Heart left ventricle (tissue), 16 donors: ENCODE data around the gene SSR4. TPM values are rescaled to one million over a fixed set of nuclear protein-coding genes. Genes with fewer than 3 reads are reported as not detected.

ENCODE experiments used
- ATAC-seq, 4 donors: fragments of 200-7000 bp; cut with Tn5 transposase; one replicate each; pipeline ENCODE4 v1.9.1; 2020 to 2022; ENCODE audit warnings: moderate library complexity in 4 of 4, mild to moderate bottlenecking in 3 of 4, moderate number of reproducible peaks in 1 of 4
- DNase-seq, 5 donors: peaks; one replicate each; pipeline ENCODE4 v3.0.0-alpha.2; 2020
- H3K27ac ChIP-seq, 12 donors: fragments of 200-600 bp; sonication (generic) in 4 of 12; one replicate each; pipeline versions ENCODE4 v1.5.0 to v1.8.0; 2016 to 2022; ENCODE audit warnings: mild to moderate bottlenecking in 2 of 12
- H3K27me3 ChIP-seq, 9 donors: fragments of 200-600 bp; sonication (generic) in 2 of 9; one replicate each; pipeline versions ENCODE4 v1.5.1 to v1.8.0; 2016 to 2022; ENCODE audit warnings: mild to moderate bottlenecking in 3 of 9
- H3K36me3 ChIP-seq, 9 donors: fragments of 200-600 bp; sonication (generic) in 2 of 9; one replicate each; pipeline versions ENCODE4 v1.5.0 to v1.8.0; 2018 to 2022; ENCODE audit warnings: mild to moderate bottlenecking in 2 of 9
- H3K4me1 ChIP-seq, 12 donors: fragments of 200-600 bp; sonication (generic) in 4 of 12; one replicate each; pipeline versions ENCODE4 v1.5.0 to v1.8.0; 2016 to 2022; ENCODE audit warnings: mild to moderate bottlenecking in 3 of 12
- H3K4me3 ChIP-seq, 12 donors: fragments of 200-600 bp; sonication (generic) in 4 of 12; one replicate each; pipeline versions ENCODE4 v1.5.0 to v1.8.0; 2017 to 2022; ENCODE audit warnings: mild to moderate bottlenecking in 9 of 12, moderate library complexity in 4 of 12
- H3K9me3 ChIP-seq, 12 donors: fragments of 200-600 bp; sonication (generic) in 4 of 12; one replicate each; pipeline versions ENCODE4 v1.5.0 to v1.8.0; 2016 to 2022; ENCODE audit warnings: mild to moderate bottlenecking in 1 of 12
- CTCF ChIP-seq, 12 donors: fragments of 200-600 bp; sonication (generic) in 4 of 12; IDR thresholded peaks; one replicate each; pipeline versions ENCODE4 v1.5.0 to v1.8.0; 2018 to 2022; ENCODE audit warnings: antibody characterized with exemption in 12 of 12, mild to moderate bottlenecking in 5 of 12
- POLR2A ChIP-seq, 2 donors: fragments of 450-650 bp; IDR thresholded peaks; one replicate each; pipeline ENCODE4 v1.6.1; 2017; ENCODE audit warnings: antibody characterized with exemption in 2 of 2, mild to moderate bottlenecking in 2 of 2, moderate library complexity in 2 of 2
- WGBS, 4 donors: extraction: QIAGEN DNeasy Blood & Tissue Kit in 2 of 4; methylation state at CpG; one replicate each; pipeline versions ENCODE4 v1.1.5 to v1.1.7; 2013 to 2018; 5-methylcytosine and 5-hydroxymethylcytosine counted together
- intact Hi-C, 10 donors: fragments of 100-400 bp; cut with DNase I; formaldehyde crosslinking; loops; one replicate each; pipeline versions ENCODE4 v1.11.1 to v1.14.2; 2022
- polyA plus RNA-seq, 2 donors: library from polyadenylated mRNA; stranded (reverse); fragments of 200-250 nt; gene quantifications; one replicate each; pipeline ENCODE4 v1.2.3, GENCODE V29; 2013
- total RNA-seq, 9 donors: library from RNA; depleted of rRNA in 2 of 9; stranded (reverse); fragments of >200 nt in 2 of 9; fragmentation: NEBNext Ultra II Directional in 3 of 9; extraction: Animal tissue kit (Norgen Biotek cat#: 25700) in 3 of 9; gene quantifications; one replicate each; pipeline versions ENCODE4 v1.1.0 to v1.2.4, GENCODE V29; 2016 to 2023
- donor health status: ischemic (EF 13 %, LVEDD 7.1; RV severe dilation, severe dysfunction).
- donor health status: healthy with polysubstance abuse.
- donor health status: DM: no; HTN: yes; CAD: no.
- donor health status: DM: no; HTN: no; CAD: no.
- donor health status: ischemic (EF 25% LVEDD 6.9; RV normal size, moderate dysfunction).
- donor health status: ischemic (EF 25% LVEDD 5.7; RV mildly dilated, moderate dysfunction).
- donor health status: healthy.
- donor health status: DM: yes; HTN: yes; CAD: no.
- donor health status: ischemic (EF 35%, LVEDD 5.7; RV mildly dilated, moderate dysfunction).
- donor health status: nonischemic (EF 11% LVEDD 7.7; RV severe dilation, severe dysfunction).
- donor health status: DM: yes; HTN: yes; CAD: no.
- donor health status: PGD.
- donor health status: ischemic (EF 29% LVEDD 5.4; RV normal size, mild dysfunction).
- donor health status: nonischemic (EF 23%, LVEDD 6.1; RV moderate dilation, normal function).

Gene SSR4
- total and polyA plus RNA-seq, 11 donors, result 119 to 307 (median 160) TPM

DNA sequence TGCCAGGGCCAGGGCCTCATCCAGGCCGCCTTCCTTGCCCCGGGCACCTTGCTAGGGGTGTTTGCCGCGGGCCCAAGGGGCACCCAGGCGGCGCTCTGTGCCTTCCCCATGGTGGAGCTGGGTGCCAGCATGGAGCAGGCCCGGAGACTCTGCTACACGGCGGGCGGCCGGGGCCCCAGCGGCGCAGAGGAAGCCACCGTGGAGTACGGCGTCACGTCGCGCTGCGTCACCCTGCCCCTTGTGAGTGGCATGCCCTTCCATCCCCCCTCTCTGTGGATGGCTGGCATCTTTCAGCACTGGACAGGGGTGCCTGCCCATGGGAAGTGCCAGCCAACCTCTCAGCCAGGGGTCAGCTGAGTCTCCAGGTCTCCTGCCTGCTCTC, 26.8 kb upstream of the SSR4 start:
- no peak overlapping the region for H3K4me3 ChIP-seq
- no peaks in the 10 kb centered on the region for H3K9me3 ChIP-seq
- no peaks in the 10 kb centered on the region for H3K27me3 ChIP-seq
- no peak overlapping the region for H3K27ac ChIP-seq
- no peak for ATAC-seq
- H3K36me3 ChIP-seq, result no peaks in the 10 kb centered on the region
- WGBS, 4 donors, result 80 to 96% (median 93%) methylated on average over 2 to 20 of the region's 20 CpGs
- H3K4me1 ChIP-seq, result peaks cover 0 to 26% (median 5%) of the 10 kb centered on the region in 12 donors
- TF ChIP-seq POLR2A (IDR thresholded peaks at IDR 0.05), result no peak
- TF ChIP-seq CTCF (IDR thresholded peaks at IDR 0.05), result no peak
- intact Hi-C loops, result no loop called here
- peak in 1 of 5 donors; percentile 21 for DNase-seq

DNA sequence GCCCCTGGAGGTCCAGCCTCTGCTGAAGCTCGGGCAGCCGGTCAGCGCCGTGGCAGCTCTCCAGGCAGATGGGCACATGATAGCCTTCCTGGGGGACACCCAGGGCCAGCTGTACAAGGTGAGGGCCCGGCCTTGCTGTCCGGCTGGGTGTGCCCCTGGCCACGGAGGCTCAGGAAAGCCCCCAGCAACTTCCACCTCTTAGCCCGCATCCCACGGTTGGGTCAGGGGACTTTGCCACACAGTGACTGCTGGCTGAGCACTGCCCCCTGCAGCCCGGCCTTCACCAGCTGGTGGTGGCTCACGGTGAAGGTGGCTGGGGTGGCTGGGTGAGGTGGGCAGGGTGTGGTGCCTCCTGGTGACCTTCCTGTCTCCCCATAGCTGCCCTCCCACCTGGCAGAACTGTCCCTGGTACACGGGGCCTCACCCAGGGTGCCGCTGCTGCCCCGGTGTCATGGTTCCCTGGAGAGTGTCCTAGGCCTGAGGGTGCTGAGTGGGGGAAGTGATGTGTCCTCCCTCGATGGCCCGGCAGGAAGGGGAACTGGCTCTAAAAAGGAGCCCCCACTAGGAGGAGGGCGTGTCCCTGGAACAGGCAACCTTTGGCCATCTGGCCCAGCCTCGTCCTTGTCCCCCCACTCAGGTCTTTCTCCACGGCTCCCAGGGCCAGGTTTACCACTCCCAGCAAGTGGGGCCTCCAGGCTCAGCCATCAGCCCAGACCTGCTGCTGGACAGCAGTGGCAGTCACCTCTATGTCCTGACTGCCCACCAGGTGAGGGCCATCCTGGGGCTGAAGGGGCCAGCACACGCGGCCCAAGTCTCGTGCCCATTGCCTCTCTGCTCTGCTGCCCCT, 25.9 kb upstream of the SSR4 start:
- Histone ChIP-seq H3K36me3 (no peaks in the 10 kb centered on the region), H3K27me3 (no peaks in the 10 kb centered on the region), H3K9me3 (no peaks in the 10 kb centered on the region), H3K4me1 (peaks cover 0 to 26% (median 5%) of the 10 kb centered on the region in 12 donors), H3K4me3 (no peak overlapping the region), H3K27ac (no peak overlapping the region)
- intact Hi-C loops, result no loop called here
- 74 to 91% (median 78%) methylated on average over 8 to 22 of the region's 22 CpGs for WGBS, 4 donors
- peak in 2 of 5 donors; percentile 17 to 22 for DNase-seq
- TF ChIP-seq CTCF (IDR thresholded peaks at IDR 0.05), result no peak
- no peak for TF ChIP-seq POLR2A (IDR thresholded peaks at IDR 0.05)
- ATAC-seq, result no peak

DNA sequence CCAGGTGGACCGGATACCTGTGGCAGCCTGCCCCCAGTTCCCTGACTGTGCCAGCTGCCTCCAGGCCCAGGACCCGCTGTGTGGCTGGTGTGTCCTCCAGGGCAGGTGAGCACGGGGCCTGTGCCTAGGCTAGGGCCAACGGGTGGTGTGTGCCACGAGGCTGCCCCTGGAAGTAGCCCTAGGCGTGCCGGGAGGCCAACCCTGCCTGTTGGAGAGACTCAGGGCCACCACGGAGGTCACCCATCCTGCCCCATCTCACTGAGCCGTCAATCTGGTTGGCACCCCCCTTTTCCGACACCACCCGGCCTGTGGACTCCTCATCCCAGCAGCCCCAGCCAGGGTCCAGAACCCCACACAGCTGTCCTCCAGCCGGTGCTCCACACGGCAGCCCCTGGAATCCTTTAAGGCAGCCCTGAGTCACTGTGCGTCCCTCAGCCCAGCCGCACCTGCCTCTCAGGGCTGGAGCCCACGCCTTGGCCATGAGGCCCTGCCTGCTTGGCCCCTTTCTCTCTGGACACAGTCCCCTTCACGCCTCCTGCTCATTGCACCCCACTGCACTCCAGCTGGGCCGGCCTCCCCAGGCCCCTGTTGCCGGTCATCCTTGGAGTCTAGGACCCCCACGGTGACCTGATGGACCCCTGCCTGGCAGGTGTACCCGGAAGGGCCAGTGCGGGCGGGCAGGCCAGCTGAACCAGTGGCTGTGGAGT, 25.2 kb upstream of the SSR4 start:
- H3K4me3 ChIP-seq, result no peak overlapping the region
- no peaks in the 10 kb centered on the region for H3K27me3 ChIP-seq
- TF ChIP-seq CTCF (IDR thresholded peaks at IDR 0.05) (no peak), POLR2A (IDR thresholded peaks at IDR 0.05) (no peak)
- WGBS, 4 donors, result 87 to 91% (median 90%) methylated on average over 19 to 23 of the region's 23 CpGs
- ATAC-seq (no peak), DNase-seq (peak in 2 of 5 donors; percentile 16 to 26)
- peaks cover 0 to 22% (median 5%) of the 10 kb centered on the region in 12 donors for H3K4me1 ChIP-seq
- H3K9me3 ChIP-seq, result no peaks in the 10 kb centered on the region
- H3K36me3 ChIP-seq, result no peaks in the 10 kb centered on the region
- intact Hi-C loops, result no loop called here
- H3K27ac ChIP-seq, result no peak overlapping the region
